Neural cell (in vitro differentiated cells): ENCODE measurements around the gene QRICH1. TPM values are rescaled to one million over a fixed set of nuclear protein-coding genes. Genes with fewer than 3 reads are reported as not detected.

ENCODE experiments used
- H2AFZ ChIP-seq: fragments of 200-600, 300-800 bp; sonication (generic), shearing (Covaris generic); 2 replicates; pipeline ENCODE4 v1.6.0; 2014; ENCODE audit warnings: low read depth, mild to moderate bottlenecking, antibody characterized with exemption, low read length, moderate library complexity
- H3F3A ChIP-seq: fragments of 200-600 bp; shearing (Covaris generic); 2 replicates; pipeline ENCODE4 v1.6.1; 2016; ENCODE audit warnings: mild to moderate bottlenecking, moderate library complexity, mixed read lengths, antibody characterized with exemption, low read length; ENCODE audit not compliant: insufficient read depth, poor library complexity, severe bottlenecking
- H3K27ac ChIP-seq: fragments of 200-600, 300-800 bp; sonication (generic), shearing (Covaris generic); 2 replicates; pipeline ENCODE4 v1.5.1; 2014; ENCODE audit warnings: mild to moderate bottlenecking, low read length, moderate library complexity
- H3K27me3 ChIP-seq: fragments of 300-800, 200-600 bp; sonication (generic), shearing (Covaris generic); 2 replicates; pipeline ENCODE4 v1.6.0; 2014; ENCODE audit warnings: mild to moderate bottlenecking, low read depth, low read length, moderate library complexity; ENCODE audit not compliant: insufficient read depth
- H3K36me3 ChIP-seq: fragments of 300-800, 200-600 bp; sonication (generic), shearing (Covaris generic); 2 replicates; pipeline ENCODE4 v1.5.1; 2014; ENCODE audit warnings: mild to moderate bottlenecking, antibody characterized with exemption, low read length, moderate library complexity; ENCODE audit not compliant: insufficient read depth
- H3K4me2 ChIP-seq: fragments of 300-800, 200-600 bp; sonication (generic), shearing (Covaris generic); 2 replicates; pipeline ENCODE4 v1.6.0; 2014; ENCODE audit warnings: mild to moderate bottlenecking, low read length
- H3K4me3 ChIP-seq: fragments of 300-800, 200-600 bp; sonication (generic), shearing (Covaris generic); 2 replicates; pipeline ENCODE4 v1.5.1; 2014; ENCODE audit warnings: mild to moderate bottlenecking, low read length, moderate library complexity
- H3K79me2 ChIP-seq: fragments of 200-600 bp; shearing (Covaris generic); replicated peaks from 2 replicates; pipeline ENCODE4 v1.6.0; 2014; ENCODE audit warnings: mild to moderate bottlenecking, low read length, moderate library complexity; ENCODE audit not compliant: insufficient read depth
- H3K9ac ChIP-seq: fragments of 300-800, 200-600 bp; sonication (generic), shearing (Covaris generic); 2 replicates; pipeline ENCODE4 v1.6.1; 2016; ENCODE audit warnings: mild to moderate bottlenecking, low read length, mixed read lengths
- H3K9me2 ChIP-seq: fragments of 200-600 bp; shearing (Covaris generic); 2 replicates; pipeline ENCODE4 v1.6.1; 2016; ENCODE audit warnings: mild to moderate bottlenecking, low read length, mixed read lengths; ENCODE audit not compliant: insufficient read depth
- H3K9me3 ChIP-seq: fragments of 200-600, 300-800 bp; sonication (generic), shearing (Covaris generic); 2 replicates; pipeline ENCODE4 v1.6.1; 2016; ENCODE audit warnings: mild to moderate bottlenecking, mixed run types, low read length, moderate library complexity, mixed read lengths
- H4K20me1 ChIP-seq: fragments of 200-600 bp; shearing (Covaris generic); 2 replicates; pipeline ENCODE4 v1.6.1; 2016; ENCODE audit warnings: mild to moderate bottlenecking, mixed run types; ENCODE audit not compliant: insufficient read depth
- EP300 ChIP-seq: fragments of 450-650 bp; conservative IDR thresholded peaks from 2 replicates; pipeline ENCODE4 v1.6.1; 2014; ENCODE audit warnings: antibody characterized with exemption, mild to moderate bottlenecking, moderate library complexity; ENCODE audit not compliant: poor library complexity, severe bottlenecking
- EZH2 ChIP-seq: fragments of 200-600, 300-800 bp; shearing (Covaris generic), sonication (generic); IDR thresholded peaks from 2 replicates; pipeline ENCODE4 v1.6.1; 2014; ENCODE audit warnings: antibody characterized with exemption, low read length, borderline replicate concordance, mild to moderate bottlenecking; ENCODE audit not compliant: insufficient read depth, poor library complexity, severe bottlenecking
- RAD21 ChIP-seq: fragments of 450-650 bp; conservative IDR thresholded peaks from 2 replicates; pipeline ENCODE4 v1.6.1; 2014; ENCODE audit warnings: antibody characterized with exemption, mild to moderate bottlenecking, moderate library complexity
- TAF1 ChIP-seq: IDR thresholded peaks from 2 replicates; pipeline ENCODE4 v1.6.1; 2012; ENCODE audit warnings: low read depth
- polyA plus RNA-seq: library from polyadenylated mRNA; depleted of rRNA; stranded (reverse); fragments of >200 nt; gene quantifications from 2 replicates; pipeline ENCODE4 v1.2.3, GENCODE V29; 2014
- TF ChIP-seq, protein P1 (sequence below): fragments of 450-650 bp; IDR thresholded peaks from 2 replicates; pipeline ENCODE4 v1.5.1; 2014; ENCODE audit warnings: antibody characterized with exemption, mild to moderate bottlenecking, moderate library complexity; ENCODE audit not compliant: poor library complexity, severe bottlenecking
- TF ChIP-seq, protein P2 (sequence below): IDR thresholded peaks from 2 replicates; pipeline ENCODE4 v1.6.1; 2012; ENCODE audit warnings: borderline replicate concordance

The QRICH1 gene
- polyA plus RNA-seq, 1 donor from 2014 or later: 87.5 TPM

DNA sequence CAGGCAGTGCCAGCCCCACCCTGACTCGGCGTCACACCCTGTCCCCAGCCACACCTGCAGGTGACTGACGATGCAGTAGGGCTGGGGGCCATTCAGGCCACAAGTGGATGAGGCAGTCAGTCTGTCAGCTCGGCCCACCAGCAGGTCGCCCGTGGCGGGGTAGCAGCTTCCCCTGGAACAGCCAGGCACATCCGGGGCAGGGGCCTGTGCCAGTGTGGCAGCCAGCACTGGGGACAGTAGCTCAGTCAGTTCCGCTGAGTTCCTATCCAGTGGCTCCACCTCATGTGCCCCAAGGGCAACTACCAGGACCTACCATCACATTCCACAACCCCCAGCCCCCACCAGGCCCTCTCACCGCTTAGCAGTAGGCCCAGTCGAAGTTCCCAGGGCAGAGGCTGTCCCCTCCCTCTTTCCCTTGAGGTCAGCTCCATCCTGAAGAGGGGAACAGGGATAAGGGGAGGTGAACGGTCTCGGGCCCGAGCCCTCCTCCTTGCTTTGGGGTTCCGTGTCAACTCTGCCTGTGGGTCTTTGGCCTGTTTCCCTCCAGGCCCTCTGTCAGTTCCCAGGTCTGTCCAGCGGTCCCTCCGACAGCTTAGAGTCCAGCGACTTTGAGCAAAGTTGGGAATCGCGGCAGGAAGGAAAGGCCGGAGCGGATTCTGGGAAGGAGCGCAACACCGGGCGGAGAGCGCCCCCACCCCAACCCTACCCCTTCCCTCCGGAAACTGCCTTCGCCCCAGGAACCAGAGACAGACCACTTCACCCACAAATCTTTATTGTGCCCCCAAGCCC is 38.8 kb upstream of the QRICH1 start, which contains the start of gene LAMB2:
Gene LAMB2, minus strand, starts transcription at position 614 of the 789 bp plus-strand sequence. Its CDS starts 183 bp downstream, at position 431.
- no peaks in the 10 kb centered on the region for H3F3A ChIP-seq
- H3K27me3 ChIP-seq: no peaks in the 10 kb centered on the region
- no peaks in the 10 kb centered on the region for H4K20me1 ChIP-seq
- no peaks in the 10 kb centered on the region for H3K9me2 ChIP-seq
- H3K4me3 ChIP-seq: peak within 1 kb of the TSS; percentile 68
- no peaks in the 10 kb centered on the region for H3K36me3 ChIP-seq
- H3K4me2 ChIP-seq: peak within 1 kb of the TSS; percentile 70
- no peaks in the 10 kb centered on the region for H3K9me3 ChIP-seq
- peak within 1 kb of the TSS; percentile 18 for H3K27ac ChIP-seq
- peak within 1 kb of the TSS; percentile 65 for H3K9ac ChIP-seq
- TF ChIP-seq EP300 (no peak), RAD21 (no peak), TAF1 (no peak)
- TF ChIP-seq, protein P1, sequence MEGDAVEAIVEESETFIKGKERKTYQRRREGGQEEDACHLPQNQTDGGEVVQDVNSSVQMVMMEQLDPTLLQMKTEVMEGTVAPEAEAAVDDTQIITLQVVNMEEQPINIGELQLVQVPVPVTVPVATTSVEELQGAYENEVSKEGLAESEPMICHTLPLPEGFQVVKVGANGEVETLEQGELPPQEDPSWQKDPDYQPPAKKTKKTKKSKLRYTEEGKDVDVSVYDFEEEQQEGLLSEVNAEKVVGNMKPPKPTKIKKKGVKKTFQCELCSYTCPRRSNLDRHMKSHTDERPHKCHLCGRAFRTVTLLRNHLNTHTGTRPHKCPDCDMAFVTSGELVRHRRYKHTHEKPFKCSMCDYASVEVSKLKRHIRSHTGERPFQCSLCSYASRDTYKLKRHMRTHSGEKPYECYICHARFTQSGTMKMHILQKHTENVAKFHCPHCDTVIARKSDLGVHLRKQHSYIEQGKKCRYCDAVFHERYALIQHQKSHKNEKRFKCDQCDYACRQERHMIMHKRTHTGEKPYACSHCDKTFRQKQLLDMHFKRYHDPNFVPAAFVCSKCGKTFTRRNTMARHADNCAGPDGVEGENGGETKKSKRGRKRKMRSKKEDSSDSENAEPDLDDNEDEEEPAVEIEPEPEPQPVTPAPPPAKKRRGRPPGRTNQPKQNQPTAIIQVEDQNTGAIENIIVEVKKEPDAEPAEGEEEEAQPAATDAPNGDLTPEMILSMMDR: no peak
- TF ChIP-seq, protein P2, sequence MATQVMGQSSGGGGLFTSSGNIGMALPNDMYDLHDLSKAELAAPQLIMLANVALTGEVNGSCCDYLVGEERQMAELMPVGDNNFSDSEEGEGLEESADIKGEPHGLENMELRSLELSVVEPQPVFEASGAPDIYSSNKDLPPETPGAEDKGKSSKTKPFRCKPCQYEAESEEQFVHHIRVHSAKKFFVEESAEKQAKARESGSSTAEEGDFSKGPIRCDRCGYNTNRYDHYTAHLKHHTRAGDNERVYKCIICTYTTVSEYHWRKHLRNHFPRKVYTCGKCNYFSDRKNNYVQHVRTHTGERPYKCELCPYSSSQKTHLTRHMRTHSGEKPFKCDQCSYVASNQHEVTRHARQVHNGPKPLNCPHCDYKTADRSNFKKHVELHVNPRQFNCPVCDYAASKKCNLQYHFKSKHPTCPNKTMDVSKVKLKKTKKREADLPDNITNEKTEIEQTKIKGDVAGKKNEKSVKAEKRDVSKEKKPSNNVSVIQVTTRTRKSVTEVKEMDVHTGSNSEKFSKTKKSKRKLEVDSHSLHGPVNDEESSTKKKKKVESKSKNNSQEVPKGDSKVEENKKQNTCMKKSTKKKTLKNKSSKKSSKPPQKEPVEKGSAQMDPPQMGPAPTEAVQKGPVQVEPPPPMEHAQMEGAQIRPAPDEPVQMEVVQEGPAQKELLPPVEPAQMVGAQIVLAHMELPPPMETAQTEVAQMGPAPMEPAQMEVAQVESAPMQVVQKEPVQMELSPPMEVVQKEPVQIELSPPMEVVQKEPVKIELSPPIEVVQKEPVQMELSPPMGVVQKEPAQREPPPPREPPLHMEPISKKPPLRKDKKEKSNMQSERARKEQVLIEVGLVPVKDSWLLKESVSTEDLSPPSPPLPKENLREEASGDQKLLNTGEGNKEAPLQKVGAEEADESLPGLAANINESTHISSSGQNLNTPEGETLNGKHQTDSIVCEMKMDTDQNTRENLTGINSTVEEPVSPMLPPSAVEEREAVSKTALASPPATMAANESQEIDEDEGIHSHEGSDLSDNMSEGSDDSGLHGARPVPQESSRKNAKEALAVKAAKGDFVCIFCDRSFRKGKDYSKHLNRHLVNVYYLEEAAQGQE: no peak
- H3K79me2 ChIP-seq: no peaks in the 10 kb centered on the region
- H2AFZ ChIP-seq: peak within 1 kb of the TSS; percentile 57

DNA sequence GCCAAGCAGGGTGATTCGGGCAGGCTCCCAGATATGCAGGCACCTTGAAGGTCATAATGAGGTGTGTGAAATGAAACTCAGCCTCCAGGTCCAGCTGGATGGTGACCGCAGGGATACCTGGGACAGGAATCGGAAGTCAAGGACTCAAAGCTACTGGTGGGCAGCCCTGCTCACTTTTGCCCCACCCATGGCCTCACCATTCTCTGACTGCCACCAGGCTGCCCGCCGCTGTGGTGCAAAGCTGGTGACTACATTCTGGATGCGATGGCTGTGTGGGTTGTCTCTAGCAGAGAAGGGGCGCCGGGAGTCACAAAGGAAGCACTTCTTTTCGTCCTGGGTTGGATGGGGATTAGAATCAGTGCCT is 38.2 kb upstream of the QRICH1 start:
- Histone ChIP-seq H3K4me2 (no peak overlapping the region), H3K27me3 (no peaks in the 10 kb centered on the region), H3K79me2 (no peaks in the 10 kb centered on the region), H3K9ac (no peak overlapping the region), H4K20me1 (no peaks in the 10 kb centered on the region), H3K36me3 (no peaks in the 10 kb centered on the region), H3K27ac (no peak overlapping the region), H3F3A (no peaks in the 10 kb centered on the region), H2AFZ (no peak overlapping the region), H3K9me2 (no peaks in the 10 kb centered on the region), H3K9me3 (no peaks in the 10 kb centered on the region), H3K4me3 (no peak overlapping the region)
- TF ChIP-seq, protein P1: no peak
- TF ChIP-seq EP300: no peak
- no peak for TF ChIP-seq EZH2
